PFSK-1 (cell line): ENCODE results near the gene ZNF622.

ENCODE experiments used
- POLR2AphosphoS5 ChIP-seq: IDR thresholded peaks from 2 replicates; pipeline ENCODE4 v1.6.1; 2012; ENCODE audit warnings: low read depth, mild to moderate bottlenecking, control low read depth, low read length, moderate library complexity
- REST ChIP-seq, 2 experiments: IDR thresholded peaks; 2 replicates each; pipeline versions ENCODE4 v1.6.1 to v1.8.0; 2011 to 2012; ENCODE audit warnings: low read depth in 2 of 2, low read length in 2 of 2, control low read depth in 1 of 2, inconsistent platforms in 1 of 2, mild to moderate bottlenecking in 1 of 2, moderate library complexity in 1 of 2; ENCODE audit not compliant: insufficient read depth in 1 of 2
- SIN3A ChIP-seq: IDR thresholded peaks from 2 replicates; pipeline ENCODE4 v1.6.1; 2012; ENCODE audit warnings: mild to moderate bottlenecking, low read length, moderate library complexity, borderline replicate concordance; ENCODE audit not compliant: insufficient read depth
- TAF1 ChIP-seq: IDR thresholded peaks from 2 replicates; pipeline ENCODE4 v1.6.1; 2012; ENCODE audit warnings: low read length, control low read depth, borderline replicate concordance; ENCODE audit not compliant: insufficient read depth

GRCh38 chr5:16465544-16466432 is at the start of gene ZNF622:
- TF ChIP-seq REST (IDR thresholded peaks at IDR 0.05; ENCODE audit: insufficient read depth in 1 of 2, low read depth in 2 of 2, low read length in 2 of 2) (no peak), POLR2AphosphoS5 (peak; percentile 97), TAF1 (peak; percentile 89; the same call in 1 of the 2 replicates), SIN3A (peak; percentile 66; the same call in 1 of the 2 replicates)
